WTC11 (cell line): ENCODE measurements around the gene BDKRB2. TPM values are rescaled to one million over a fixed set of nuclear protein-coding genes. Genes with fewer than 3 reads are reported as not detected.

Experiments used
- ATAC-seq: fragments of 200-7000 bp; cut with Tn5 transposase; 2 replicates; pipeline ENCODE4 v1.10.0; 2021; ENCODE audit warnings: mild to moderate bottlenecking, moderate library complexity
- CTCF ChIA-PET: fragments of 300-600 bp; sonication (Branson Sonifier 250); formaldehyde crosslinking; loops from one replicate; lab custom pipeline; 2021; ENCODE audit warnings: antibody characterized with exemption; lab: Charles Lee
- POLR2A ChIA-PET: fragments of 350-600 bp; sonication (Branson Sonifier 250); formaldehyde crosslinking; loops from one replicate; lab custom pipeline; 2021; ENCODE audit warnings: antibody characterized with exemption; lab: Charles Lee
- DNase-seq: peaks from one replicate; pipeline ENCODE4 v3.0.0; 2021; ENCODE audit warnings: low spot score
- H3K27ac Mint-ChIP-seq: 2 replicates; pipeline ENCODE4 v1.8.0; 2021; ENCODE audit warnings: mixed read lengths
- H3K27me3 Mint-ChIP-seq: 2 replicates; pipeline ENCODE4 v1.8.0; 2021; ENCODE audit warnings: low read depth, mild to moderate bottlenecking, moderate library complexity, mixed read lengths
- H3K36me3 Mint-ChIP-seq: 2 replicates; pipeline ENCODE4 v1.8.0; 2021; ENCODE audit warnings: mixed read lengths
- H3K4me1 Mint-ChIP-seq: 2 replicates; pipeline ENCODE4 v1.8.0; 2022; ENCODE audit warnings: mixed read lengths
- H3K4me3 Mint-ChIP-seq: 2 replicates; pipeline ENCODE4 v1.8.0; 2021; ENCODE audit warnings: mild to moderate bottlenecking, moderate library complexity, mixed read lengths
- H3K9me3 Mint-ChIP-seq: 2 replicates; pipeline ENCODE4 v1.8.0; 2021; ENCODE audit warnings: mixed read lengths
- ELF4 ChIP-seq: sonication (generic); formaldehyde crosslinking; IDR thresholded peaks from 2 replicates; pipeline ENCODE4 v1.8.1; 2022; ENCODE audit warnings: low read depth, mild to moderate bottlenecking, moderate library complexity, missing genetic modification reagents
- JUN ChIP-seq: sonication (generic); formaldehyde crosslinking; IDR thresholded peaks from 2 replicates; pipeline ENCODE4 v1.8.0; 2023; ENCODE audit warnings: mild to moderate bottlenecking, missing genetic modification reagents
- KAT7 ChIP-seq: sonication (generic); formaldehyde crosslinking; IDR thresholded peaks from 2 replicates; pipeline ENCODE4 v1.8.1; 2023; ENCODE audit warnings: missing genetic modification reagents, mild to moderate bottlenecking, borderline replicate concordance
- OVOL2 ChIP-seq: fragments of 250-450 bp; sonication (Bioruptor Pico); IDR thresholded peaks from 2 replicates; pipeline ENCODE4 v1.9.0; 2021; ENCODE audit warnings: mild to moderate bottlenecking, borderline replicate concordance
- SMAD4 ChIP-seq: sonication (generic); formaldehyde crosslinking; IDR thresholded peaks from 2 replicates; pipeline ENCODE4 v1.8.0; 2022; ENCODE audit warnings: mild to moderate bottlenecking, missing genetic modification reagents
- TP53 ChIP-seq: sonication (generic); formaldehyde crosslinking; IDR thresholded peaks from 2 replicates; pipeline ENCODE4 v1.8.1; 2023; ENCODE audit warnings: mild to moderate bottlenecking, missing genetic modification reagents
- ZNF121 ChIP-seq: sonication (generic); formaldehyde crosslinking; IDR thresholded peaks from 2 replicates; pipeline ENCODE4 v1.8.0; 2023; ENCODE audit warnings: missing genetic modification reagents
- ZNF219 ChIP-seq: sonication (generic); formaldehyde crosslinking; IDR thresholded peaks from 2 replicates; pipeline ENCODE4 v1.8.0; 2023; ENCODE audit warnings: missing genetic modification reagents, mild to moderate bottlenecking, borderline replicate concordance
- total RNA-seq: library from RNA; stranded (reverse); gene quantifications from 3 replicates; pipeline ENCODE4 v1.2.3, GENCODE V29; 2021
- TF ChIP-seq, protein P1 (sequence below): sonication (generic); formaldehyde crosslinking; IDR thresholded peaks from 2 replicates; pipeline ENCODE4 v1.8.0; 2022; ENCODE audit warnings: mild to moderate bottlenecking, missing genetic modification reagents
- TF ChIP-seq, protein P2 (sequence below): sonication (generic); formaldehyde crosslinking; IDR thresholded peaks from 2 replicates; pipeline ENCODE4 v1.8.1; 2022; ENCODE audit warnings: low read depth, missing genetic modification reagents, borderline replicate concordance
- TF ChIP-seq, protein P3 (sequence below): fragments of 250-450 bp; sonication (Bioruptor Pico); IDR thresholded peaks from 2 replicates; pipeline ENCODE4 v1.9.0; 2021; ENCODE audit warnings: moderate library complexity, mild to moderate bottlenecking, inconsistent platforms, borderline replicate concordance
- TF ChIP-seq, protein P4 (sequence below): sonication (generic); formaldehyde crosslinking; IDR thresholded peaks from 2 replicates; pipeline ENCODE4 v1.8.1; 2022; ENCODE audit warnings: missing genetic modification reagents, borderline replicate concordance
- TF ChIP-seq, protein P5 (sequence below): sonication (generic); formaldehyde crosslinking; IDR thresholded peaks from 2 replicates; pipeline ENCODE4 v1.8.1; 2023; ENCODE audit warnings: mild to moderate bottlenecking, missing genetic modification reagents, moderate library complexity
- TF ChIP-seq, protein P6 (sequence below): sonication (generic); formaldehyde crosslinking; IDR thresholded peaks from 2 replicates; pipeline ENCODE4 v1.8.0; 2022; ENCODE audit warnings: mild to moderate bottlenecking, missing genetic modification reagents
- TF ChIP-seq, protein P7 (sequence below): sonication (generic); formaldehyde crosslinking; IDR thresholded peaks from 2 replicates; pipeline ENCODE4 v1.8.0; 2023; ENCODE audit warnings: mild to moderate bottlenecking, missing genetic modification reagents
- TF ChIP-seq, protein P8 (sequence below): fragments of 250-450 bp; sonication (Bioruptor Pico); IDR thresholded peaks from 2 replicates; pipeline ENCODE4 v2.1.2; 2022; ENCODE audit warnings: mild to moderate bottlenecking, moderate library complexity
- TF ChIP-seq, protein P9 (sequence below): sonication (generic); formaldehyde crosslinking; IDR thresholded peaks from 2 replicates; pipeline ENCODE4 v1.8.0; 2022; ENCODE audit warnings: missing genetic modification reagents

The BDKRB2 gene
- total RNA-seq, 1 experiment from 2014 or later = 0.17 TPM

DNA sequence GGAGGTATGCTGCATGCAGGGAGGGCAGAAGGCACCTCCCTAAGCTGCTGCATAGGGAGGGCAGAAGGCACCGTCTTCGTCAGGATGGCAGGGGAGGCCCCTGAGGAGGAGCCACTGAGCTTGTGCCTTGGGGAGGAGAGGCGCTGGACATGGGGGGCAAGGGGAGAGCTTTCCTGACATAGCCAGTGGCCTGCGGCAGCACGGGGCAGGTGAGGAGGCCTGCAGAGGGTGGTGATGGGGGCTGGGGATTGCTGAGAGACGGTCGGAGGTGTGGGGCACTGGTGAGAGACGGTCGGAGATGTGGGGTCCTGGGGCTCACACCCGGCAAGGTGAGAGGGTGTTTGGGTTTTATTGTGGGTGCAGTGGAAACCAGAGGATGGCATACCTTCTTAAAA is 10.4 kb upstream of the BDKRB2 start (continued):
- TF ChIP-seq, protein P1, sequence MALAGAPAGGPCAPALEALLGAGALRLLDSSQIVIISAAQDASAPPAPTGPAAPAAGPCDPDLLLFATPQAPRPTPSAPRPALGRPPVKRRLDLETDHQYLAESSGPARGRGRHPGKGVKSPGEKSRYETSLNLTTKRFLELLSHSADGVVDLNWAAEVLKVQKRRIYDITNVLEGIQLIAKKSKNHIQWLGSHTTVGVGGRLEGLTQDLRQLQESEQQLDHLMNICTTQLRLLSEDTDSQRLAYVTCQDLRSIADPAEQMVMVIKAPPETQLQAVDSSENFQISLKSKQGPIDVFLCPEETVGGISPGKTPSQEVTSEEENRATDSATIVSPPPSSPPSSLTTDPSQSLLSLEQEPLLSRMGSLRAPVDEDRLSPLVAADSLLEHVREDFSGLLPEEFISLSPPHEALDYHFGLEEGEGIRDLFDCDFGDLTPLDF (CRISPR knock-in tag) = no peak
- TF ChIP-seq, protein P2, sequence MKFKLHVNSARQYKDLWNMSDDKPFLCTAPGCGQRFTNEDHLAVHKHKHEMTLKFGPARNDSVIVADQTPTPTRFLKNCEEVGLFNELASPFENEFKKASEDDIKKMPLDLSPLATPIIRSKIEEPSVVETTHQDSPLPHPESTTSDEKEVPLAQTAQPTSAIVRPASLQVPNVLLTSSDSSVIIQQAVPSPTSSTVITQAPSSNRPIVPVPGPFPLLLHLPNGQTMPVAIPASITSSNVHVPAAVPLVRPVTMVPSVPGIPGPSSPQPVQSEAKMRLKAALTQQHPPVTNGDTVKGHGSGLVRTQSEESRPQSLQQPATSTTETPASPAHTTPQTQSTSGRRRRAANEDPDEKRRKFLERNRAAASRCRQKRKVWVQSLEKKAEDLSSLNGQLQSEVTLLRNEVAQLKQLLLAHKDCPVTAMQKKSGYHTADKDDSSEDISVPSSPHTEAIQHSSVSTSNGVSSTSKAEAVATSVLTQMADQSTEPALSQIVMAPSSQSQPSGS (CRISPR knock-in tag) = no peak
- TF ChIP-seq TP53 = no peak
- TF ChIP-seq ZNF121 (CRISPR knock-in tag) = no peak
- no peak for TF ChIP-seq SMAD4 (CRISPR knock-in tag)
- no peak for TF ChIP-seq ELF4 (CRISPR knock-in tag)
- TF ChIP-seq JUN (CRISPR knock-in tag) = no peak
- TF ChIP-seq, all 79 proteins: peak for 0

DNA sequence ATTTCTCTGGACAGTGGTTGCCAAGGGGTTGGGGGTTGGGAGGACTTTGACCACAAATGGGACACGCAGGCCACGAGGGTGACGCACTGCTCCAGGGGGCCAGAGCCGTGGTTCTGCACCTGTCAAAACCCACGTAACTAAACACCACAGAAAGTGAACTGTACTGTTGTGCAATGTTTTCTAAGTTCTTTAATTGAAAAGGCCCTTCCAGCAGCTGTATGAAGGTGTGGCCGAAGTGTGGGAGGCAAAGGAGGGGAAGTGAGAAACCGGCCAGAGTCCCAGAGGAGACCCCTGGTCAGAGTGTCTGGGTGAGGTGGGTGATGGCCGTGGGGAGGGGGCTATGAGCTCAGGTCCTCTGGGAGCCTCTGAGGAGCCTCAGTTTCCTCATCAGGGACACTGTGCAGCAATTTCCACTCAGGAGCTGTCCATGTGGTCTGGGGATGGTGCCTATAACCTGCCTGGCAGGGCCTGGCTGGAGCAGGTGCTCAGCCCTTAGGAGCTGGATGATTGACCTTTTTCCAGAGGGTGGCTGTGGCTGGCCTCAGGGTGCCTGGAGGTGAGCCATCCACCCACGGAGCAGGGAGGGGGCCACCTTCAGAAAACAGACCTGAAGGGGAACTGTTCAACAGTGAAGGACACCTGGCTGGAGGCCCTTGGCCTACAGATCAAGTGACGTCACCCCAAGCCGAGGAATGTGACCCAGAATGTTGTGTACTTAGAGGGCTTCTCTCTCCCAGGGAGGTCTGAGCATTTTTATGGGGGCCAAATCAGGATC is 9.8 kb upstream of the BDKRB2 start:
- CTCF ChIA-PET = interaction anchor here (1.9 kb wide), 1 partner anchor 94 kb away, joined by 6 read pairs; no protein-coding TSS in a partner anchor
- no peak overlapping the region for H3K27ac Mint-ChIP-seq
- no peak for ATAC-seq
- TF ChIP-seq, protein P3, sequence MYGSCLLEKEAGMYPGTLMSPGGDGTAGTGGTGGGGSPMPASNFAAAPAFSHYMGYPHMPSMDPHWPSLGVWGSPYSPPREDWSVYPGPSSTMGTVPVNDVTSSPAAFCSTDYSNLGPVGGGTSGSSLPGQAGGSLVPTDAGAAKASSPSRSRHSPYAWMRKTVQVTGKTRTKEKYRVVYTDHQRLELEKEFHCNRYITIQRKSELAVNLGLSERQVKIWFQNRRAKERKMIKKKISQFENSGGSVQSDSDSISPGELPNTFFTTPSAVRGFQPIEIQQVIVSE (CRISPR knock-in tag) = no peak
- TF ChIP-seq, protein P4, sequence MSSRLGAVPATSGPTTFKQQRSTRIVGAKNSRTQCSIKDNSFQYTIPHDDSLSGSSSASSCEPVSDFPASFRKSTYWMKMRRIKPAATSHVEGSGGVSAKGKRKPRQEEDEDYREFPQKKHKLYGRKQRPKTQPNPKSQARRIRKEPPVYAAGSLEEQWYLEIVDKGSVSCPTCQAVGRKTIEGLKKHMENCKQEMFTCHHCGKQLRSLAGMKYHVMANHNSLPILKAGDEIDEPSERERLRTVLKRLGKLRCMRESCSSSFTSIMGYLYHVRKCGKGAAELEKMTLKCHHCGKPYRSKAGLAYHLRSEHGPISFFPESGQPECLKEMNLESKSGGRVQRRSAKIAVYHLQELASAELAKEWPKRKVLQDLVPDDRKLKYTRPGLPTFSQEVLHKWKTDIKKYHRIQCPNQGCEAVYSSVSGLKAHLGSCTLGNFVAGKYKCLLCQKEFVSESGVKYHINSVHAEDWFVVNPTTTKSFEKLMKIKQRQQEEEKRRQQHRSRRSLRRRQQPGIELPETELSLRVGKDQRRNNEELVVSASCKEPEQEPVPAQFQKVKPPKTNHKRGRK (CRISPR knock-in tag) = no peak
- TF ChIP-seq, protein P5, sequence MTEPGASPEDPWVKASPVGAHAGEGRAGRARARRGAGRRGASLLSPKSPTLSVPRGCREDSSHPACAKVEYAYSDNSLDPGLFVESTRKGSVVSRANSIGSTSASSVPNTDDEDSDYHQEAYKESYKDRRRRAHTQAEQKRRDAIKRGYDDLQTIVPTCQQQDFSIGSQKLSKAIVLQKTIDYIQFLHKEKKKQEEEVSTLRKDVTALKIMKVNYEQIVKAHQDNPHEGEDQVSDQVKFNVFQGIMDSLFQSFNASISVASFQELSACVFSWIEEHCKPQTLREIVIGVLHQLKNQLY (CRISPR knock-in tag) = no peak
- TF ChIP-seq, protein P6, sequence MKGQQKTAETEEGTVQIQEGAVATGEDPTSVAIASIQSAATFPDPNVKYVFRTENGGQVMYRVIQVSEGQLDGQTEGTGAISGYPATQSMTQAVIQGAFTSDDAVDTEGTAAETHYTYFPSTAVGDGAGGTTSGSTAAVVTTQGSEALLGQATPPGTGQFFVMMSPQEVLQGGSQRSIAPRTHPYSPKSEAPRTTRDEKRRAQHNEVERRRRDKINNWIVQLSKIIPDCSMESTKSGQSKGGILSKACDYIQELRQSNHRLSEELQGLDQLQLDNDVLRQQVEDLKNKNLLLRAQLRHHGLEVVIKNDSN (CRISPR knock-in tag) = no peak
- TF ChIP-seq KAT7 (no peak), ZNF219 (CRISPR knock-in tag) (no peak), JUN (CRISPR knock-in tag) (no peak), OVOL2 (CRISPR knock-in tag) (no peak)
- TF ChIP-seq, protein P7, sequence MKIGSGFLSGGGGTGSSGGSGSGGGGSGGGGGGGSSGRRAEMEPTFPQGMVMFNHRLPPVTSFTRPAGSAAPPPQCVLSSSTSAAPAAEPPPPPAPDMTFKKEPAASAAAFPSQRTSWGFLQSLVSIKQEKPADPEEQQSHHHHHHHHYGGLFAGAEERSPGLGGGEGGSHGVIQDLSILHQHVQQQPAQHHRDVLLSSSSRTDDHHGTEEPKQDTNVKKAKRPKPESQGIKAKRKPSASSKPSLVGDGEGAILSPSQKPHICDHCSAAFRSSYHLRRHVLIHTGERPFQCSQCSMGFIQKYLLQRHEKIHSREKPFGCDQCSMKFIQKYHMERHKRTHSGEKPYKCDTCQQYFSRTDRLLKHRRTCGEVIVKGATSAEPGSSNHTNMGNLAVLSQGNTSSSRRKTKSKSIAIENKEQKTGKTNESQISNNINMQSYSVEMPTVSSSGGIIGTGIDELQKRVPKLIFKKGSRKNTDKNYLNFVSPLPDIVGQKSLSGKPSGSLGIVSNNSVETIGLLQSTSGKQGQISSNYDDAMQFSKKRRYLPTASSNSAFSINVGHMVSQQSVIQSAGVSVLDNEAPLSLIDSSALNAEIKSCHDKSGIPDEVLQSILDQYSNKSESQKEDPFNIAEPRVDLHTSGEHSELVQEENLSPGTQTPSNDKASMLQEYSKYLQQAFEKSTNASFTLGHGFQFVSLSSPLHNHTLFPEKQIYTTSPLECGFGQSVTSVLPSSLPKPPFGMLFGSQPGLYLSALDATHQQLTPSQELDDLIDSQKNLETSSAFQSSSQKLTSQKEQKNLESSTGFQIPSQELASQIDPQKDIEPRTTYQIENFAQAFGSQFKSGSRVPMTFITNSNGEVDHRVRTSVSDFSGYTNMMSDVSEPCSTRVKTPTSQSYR = no peak
- TF ChIP-seq, protein P8, sequence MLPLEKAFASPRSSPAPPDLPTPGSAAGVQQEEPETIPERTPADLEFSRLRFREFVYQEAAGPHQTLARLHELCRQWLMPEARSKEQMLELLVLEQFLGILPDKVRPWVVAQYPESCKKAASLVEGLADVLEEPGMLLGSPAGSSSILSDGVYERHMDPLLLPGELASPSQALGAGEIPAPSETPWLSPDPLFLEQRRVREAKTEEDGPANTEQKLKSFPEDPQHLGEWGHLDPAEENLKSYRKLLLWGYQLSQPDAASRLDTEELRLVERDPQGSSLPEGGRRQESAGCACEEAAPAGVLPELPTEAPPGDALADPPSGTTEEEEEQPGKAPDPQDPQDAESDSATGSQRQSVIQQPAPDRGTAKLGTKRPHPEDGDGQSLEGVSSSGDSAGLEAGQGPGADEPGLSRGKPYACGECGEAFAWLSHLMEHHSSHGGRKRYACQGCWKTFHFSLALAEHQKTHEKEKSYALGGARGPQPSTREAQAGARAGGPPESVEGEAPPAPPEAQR (CRISPR knock-in tag) = no peak
- TF ChIP-seq, protein P9, sequence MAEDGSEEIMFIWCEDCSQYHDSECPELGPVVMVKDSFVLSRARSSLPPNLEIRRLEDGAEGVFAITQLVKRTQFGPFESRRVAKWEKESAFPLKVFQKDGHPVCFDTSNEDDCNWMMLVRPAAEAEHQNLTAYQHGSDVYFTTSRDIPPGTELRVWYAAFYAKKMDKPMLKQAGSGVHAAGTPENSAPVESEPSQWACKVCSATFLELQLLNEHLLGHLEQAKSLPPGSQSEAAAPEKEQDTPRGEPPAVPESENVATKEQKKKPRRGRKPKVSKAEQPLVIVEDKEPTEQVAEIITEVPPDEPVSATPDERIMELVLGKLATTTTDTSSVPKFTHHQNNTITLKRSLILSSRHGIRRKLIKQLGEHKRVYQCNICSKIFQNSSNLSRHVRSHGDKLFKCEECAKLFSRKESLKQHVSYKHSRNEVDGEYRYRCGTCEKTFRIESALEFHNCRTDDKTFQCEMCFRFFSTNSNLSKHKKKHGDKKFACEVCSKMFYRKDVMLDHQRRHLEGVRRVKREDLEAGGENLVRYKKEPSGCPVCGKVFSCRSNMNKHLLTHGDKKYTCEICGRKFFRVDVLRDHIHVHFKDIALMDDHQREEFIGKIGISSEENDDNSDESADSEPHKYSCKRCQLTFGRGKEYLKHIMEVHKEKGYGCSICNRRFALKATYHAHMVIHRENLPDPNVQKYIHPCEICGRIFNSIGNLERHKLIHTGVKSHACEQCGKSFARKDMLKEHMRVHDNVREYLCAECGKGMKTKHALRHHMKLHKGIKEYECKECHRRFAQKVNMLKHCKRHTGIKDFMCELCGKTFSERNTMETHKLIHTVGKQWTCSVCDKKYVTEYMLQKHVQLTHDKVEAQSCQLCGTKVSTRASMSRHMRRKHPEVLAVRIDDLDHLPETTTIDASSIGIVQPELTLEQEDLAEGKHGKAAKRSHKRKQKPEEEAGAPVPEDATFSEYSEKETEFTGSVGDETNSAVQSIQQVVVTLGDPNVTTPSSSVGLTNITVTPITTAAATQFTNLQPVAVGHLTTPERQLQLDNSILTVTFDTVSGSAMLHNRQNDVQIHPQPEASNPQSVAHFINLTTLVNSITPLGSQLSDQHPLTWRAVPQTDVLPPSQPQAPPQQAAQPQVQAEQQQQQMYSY (CRISPR knock-in tag) = no peak

More for the DNA sequence above, 9.8 kb upstream of the BDKRB2 start:
- no peak for DNase-seq
- H3K27me3 Mint-ChIP-seq = no peaks in the 10 kb centered on the region
- peaks cover 53% of the 10 kb centered on the region for H3K4me1 Mint-ChIP-seq
- POLR2A ChIA-PET = no interaction called here
- H3K36me3 Mint-ChIP-seq = no peaks in the 10 kb centered on the region
- H3K9me3 Mint-ChIP-seq = no peaks in the 10 kb centered on the region
- H3K4me3 Mint-ChIP-seq = no peak overlapping the region
